Jurkat, Clone E6-1 (cell line): Measurements from ENCODE around the gene UQCR10.
"Not testable (repeated sequence)": the region's sequence is repeated elsewhere in the genome, so short reads cannot be mapped to it uniquely, and the experiment has no call there.

Experiments
- DNase-seq: peaks from one replicate; pipeline ENCODE4 v3.0.0-alpha.2; 2011; ENCODE audit warnings: low read depth, low spot score
- H3K4me3 ChIP-seq: 2 replicates; pipeline ENCODE4 v1.5.1; 2011; ENCODE audit warnings: mild to moderate bottlenecking, low read length, control low read depth, moderate library complexity

Gene UQCR10

DNA sequence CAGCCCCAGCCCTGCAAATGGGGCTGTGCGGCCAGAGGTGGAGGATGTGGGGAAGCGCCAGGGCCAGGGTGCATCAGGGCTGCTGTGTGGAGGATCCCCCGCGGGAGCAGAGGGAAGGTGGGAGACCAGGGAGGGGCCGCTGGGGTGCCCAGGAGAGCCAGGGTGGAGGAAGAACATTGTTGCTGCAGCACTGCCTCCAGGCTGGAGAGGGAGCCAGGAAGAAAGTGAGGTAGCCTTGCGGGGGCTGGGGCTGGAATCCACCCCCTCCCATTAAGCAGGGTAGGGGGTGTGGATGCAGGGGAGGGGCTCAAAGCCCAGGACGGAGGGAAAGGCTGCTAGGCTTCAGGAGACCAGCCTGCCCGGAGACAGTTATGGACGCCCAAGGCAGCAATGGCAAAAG lies 32.3 kb upstream of the UQCR10 start:
- no peak for DNase-seq
- H3K4me3 ChIP-seq, result no peak overlapping the region

DNA sequence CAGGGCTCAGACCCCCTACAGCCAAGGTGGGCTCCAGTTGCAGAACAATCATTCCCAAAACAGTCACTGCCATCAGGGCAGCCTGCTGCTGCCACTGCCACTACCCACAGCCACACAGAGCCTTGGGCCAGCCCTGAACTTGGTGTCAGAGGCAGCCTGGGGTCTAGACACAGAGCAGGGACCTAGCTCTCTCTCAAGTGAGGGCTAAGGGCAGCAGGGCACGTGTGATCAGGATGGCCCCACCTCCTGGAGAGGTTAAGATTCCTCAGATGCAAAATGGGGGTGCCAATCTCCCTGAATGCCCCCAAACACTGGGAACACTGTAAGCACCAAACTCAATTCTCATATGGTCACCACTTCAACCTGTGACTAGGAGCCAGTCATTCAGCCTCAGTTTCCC lies 31.8 kb upstream of the UQCR10 start:
- no peak overlapping the region for H3K4me3 ChIP-seq

DNA sequence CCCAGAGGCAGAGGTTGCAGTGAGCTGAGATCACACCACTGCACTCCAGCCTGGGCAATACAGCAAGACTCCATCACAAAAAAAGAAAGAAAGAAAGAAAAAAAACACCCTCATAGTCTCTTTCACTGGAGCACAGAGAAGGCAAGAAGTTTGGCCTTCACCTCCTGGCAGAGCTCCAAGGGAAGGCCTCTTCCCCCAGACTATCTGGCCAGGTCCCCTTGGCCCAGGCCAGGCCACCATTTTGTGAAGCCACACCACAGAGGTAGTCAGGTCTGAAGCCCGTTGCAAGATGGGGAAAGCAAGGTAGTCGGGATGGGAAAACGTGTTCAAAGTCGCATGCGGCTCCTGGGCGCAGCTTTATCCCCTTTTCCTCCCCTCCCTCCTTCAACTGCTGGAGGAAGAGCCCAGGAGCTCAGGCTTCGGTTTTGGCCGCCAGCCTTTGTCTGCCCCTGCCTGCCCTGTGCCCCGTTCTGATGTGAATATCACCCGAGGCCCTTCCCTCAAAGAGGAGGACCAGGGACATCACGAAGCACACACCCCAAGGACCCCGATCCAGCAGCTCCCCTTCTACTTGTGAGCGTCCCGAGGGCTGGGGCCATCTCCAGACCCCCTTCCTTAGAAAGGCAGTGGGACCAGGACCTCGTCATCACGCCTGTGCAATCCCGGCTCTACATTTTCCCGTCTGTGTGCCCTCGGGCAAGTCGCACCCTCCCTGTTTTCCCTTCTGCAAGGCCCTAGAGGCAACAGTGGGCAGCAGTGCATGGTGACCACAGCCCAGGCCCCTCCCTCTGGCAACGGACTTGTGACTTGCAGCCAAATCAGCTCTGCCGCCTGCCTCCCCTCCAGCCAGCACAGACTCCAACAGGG lies 29.7 kb upstream of the UQCR10 start:
- no peak overlapping the region for H3K4me3 ChIP-seq
- no peak for DNase-seq

More for the DNA sequence above, 31.8 kb upstream of the UQCR10 start:
- DNase-seq, result no peak

DNA sequence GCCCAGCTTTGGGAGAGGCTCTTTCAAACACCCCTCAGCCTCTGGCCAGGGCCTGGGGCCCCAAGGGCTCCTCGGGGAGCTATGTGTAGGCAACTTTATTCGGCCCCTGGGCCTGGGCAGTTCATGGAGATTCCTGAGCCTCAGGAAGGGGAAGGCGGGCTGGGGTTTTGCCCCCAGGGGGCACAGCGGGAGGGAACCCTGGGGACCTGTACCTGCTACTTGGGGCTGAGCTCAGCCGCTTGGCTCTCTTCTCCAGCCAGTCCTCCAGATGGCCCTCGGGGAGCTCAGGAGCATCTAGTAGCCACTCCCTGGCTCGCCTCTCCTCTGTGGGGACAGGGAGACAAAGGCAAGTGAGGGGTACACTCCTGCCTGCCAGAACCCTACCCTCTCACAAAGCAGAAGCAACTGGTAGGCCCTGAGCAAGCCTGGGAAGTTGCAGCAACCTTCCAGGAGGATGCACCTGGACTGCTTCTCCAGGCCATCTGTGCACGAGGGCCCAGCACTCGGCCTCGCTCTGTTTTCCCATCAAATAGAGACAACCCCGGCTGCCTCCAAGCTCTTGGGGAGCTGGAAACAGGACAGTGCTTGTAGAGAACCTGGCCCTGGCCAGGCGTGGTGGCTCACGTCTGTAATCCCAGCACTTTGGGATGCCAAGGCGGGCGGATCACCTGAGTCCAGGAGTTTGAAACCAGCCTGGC lies 28.9 kb upstream of the UQCR10 start:
- no peak overlapping the region for H3K4me3 ChIP-seq
- DNase-seq, result no peak

DNA sequence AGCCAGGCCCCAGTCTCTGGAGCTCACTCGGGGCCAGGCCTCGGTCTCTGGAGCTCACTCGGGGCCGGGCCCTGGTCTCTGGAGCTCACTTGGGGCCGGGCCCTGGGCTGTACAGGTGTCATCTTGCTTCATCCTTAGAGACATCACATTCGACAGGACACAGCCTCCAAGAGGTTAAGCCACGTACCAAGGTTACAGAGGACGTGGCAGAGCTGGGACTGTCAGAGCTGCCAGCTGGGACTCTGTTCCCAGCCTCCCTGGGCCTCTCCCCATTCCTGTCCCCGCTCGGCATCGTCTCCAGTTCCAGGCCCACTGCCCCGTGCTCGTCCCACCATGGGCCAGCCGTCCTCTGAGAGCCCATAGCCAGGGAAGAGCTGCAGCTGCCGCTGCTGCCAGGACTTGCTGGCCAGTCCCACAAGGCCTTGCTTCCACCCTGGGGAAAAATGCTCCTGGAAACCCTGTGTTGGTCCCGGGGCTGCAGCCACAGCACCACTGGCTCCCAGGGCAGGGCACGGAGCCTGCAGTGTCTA lies 27.8 kb upstream of the UQCR10 start:
- DNase-seq, result no peak
- H3K4me3 ChIP-seq, result no peak overlapping the region

DNA sequence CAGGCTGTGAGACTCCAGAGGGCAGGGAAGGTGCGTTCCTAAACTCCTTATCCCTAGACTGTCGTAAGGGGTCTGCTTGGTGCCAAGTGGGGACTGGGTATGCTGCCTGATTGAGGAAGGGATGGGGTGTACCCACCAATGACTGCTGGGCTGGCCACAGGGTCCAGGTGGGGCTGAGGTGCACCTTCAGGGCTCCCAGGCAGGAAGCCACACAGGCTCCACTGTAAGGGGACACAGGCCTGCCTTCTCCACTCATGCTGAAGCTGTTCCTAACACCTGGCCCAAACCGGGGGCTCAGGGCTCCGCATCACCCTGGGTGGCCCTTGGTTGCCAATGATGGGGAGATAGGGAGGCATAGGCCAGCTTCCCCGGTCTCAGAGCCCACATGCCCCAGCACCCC lies 27.0 kb upstream of the UQCR10 start:
- H3K4me3 ChIP-seq, result no peak overlapping the region
- no peak for DNase-seq

DNA sequence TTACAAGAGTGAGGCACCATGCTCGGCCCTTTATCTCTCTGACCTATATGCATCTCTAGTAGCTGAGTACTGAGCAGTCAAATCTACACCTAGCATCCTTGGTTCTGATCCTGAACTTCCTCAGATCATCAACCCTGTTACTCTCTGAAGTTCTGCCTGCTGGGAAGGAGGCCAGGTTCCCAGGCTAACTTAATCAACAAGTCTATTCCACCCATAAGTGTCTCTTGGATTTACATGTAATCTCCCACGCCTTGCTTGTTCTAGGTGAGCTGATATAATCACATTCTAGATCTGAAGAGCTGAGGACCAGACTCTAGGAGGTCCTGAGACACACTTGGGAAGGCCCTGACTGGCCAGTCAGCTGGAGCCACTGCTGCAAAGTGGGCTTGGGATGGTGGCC lies 25.2 kb upstream of the UQCR10 start:
- peak overlapping the region; percentile 1; the same call in 1 of the 2 replicates for H3K4me3 ChIP-seq
- no peak for DNase-seq

DNA sequence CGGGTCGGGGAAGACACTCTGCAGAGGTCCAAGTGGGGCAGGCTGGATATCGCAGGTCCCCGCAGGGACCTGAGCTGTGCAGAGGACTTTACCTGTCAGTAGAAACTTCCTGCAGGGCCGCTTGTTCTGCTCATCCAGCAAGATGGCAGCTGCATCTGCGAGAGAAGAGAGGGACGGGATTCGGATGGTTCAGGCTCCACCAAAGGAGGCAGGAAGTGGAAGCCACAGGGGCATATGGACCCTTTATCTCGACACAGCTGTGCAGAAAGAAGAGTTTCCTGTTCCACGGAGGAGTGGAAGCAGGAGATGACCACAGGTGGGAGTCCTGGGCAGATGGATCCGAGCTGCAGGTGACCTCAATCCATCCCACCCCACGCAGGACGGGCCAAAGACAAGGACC lies 24.8 kb upstream of the UQCR10 start:
- peak; percentile 87 for DNase-seq

DNA sequence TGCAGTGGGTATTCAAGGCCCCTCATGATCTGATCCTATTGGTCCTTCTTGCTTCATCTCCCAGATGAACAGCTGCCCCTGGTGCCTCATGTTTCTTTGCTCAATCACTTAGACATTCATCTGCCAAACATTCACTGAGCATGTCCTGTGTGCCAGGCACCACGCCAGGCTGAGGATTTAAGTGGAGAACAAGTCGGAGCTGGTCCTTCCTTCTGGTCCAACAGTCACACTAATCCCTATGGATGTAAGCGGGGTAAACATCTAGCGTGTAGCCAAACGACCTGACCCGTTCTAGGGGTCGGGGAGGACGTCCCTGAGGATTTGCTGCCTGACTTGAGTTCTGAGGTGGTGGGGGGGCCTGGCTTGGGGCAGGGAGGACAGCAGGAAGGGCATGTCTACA lies 22.3 kb upstream of the UQCR10 start:
- H3K4me3 ChIP-seq, result no peak overlapping the region
- DNase-seq, result no peak

More for the DNA sequence above, 24.8 kb upstream of the UQCR10 start:
- H3K4me3 ChIP-seq, result peak overlapping the region; percentile 1; the same call in 1 of the 2 replicates

DNA sequence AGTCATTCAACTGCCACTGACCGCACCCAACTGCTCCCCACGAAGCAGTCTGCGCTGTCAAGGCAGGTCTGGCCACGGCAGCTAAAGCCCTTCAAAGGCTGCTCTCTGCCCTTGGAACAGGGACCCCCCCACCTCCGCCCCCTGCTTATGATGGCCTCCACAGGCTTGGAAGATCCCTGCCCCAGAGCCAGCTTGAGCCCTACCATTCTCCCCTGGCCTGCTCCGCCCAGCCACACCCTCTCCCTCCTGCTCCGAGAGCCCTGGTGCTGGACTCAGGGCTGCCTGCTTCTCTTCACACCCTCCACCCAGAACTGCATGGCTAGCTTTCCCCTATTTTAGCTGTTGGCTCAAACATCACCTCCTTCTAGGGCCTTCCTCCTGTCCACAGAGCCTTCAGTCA lies 19.3 kb upstream of the UQCR10 start:
- DNase-seq, result no peak
- no peak overlapping the region for H3K4me3 ChIP-seq

DNA sequence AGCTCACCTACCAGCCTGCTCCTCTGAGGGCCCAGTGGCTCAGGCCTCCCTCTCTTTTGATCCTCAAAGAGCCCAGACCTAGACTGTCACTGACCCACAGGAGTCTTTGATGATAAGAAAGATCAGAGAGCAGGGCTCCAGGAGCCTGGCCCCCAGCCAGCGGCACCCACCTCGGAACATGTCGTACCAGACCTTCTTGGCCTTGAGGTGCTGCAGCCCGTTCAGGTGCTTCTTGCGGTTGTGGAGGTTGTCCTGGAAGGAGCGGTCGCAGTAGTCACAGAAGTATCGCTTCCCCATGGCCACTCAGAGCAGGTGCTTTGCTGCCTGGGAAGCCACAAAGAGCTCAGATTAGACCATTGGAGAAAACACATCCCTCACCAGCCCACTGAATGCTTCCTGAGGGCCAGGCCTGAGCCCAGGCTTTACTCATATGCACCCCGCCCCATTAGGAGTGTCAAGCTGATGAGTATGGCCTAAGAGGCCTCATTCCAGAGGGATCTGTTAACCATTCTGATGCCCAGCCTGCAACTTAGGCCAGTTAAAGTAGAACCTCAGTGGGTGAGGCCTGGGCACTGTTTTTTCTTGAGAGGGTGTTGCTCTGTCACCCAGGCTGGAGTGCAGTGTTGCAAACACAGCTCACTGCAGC lies 18.8 kb upstream of the UQCR10 start:
- DNase-seq, result no peak
- no peak overlapping the region for H3K4me3 ChIP-seq

DNA sequence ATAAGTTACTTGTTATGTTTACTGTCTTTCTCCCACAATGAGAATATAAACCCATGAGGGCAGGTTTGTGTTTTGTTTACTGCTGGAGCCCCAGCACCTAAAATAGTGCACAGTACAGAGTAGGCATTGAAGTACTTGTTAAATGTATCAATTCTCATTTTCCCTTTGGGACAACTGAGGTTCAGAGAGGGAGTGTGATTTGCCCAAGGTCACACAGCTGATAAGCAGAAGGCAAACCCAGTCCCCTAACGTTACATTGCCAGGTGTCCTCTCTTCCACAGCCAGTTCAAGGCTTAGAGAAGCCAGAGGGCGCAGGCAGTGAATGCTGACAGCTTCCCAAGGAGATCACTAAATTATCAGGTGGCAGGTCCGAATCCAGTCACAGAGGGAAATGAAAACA lies 17.1 kb upstream of the UQCR10 start:
- no peak for DNase-seq
- H3K4me3 ChIP-seq, result no peak overlapping the region

DNA sequence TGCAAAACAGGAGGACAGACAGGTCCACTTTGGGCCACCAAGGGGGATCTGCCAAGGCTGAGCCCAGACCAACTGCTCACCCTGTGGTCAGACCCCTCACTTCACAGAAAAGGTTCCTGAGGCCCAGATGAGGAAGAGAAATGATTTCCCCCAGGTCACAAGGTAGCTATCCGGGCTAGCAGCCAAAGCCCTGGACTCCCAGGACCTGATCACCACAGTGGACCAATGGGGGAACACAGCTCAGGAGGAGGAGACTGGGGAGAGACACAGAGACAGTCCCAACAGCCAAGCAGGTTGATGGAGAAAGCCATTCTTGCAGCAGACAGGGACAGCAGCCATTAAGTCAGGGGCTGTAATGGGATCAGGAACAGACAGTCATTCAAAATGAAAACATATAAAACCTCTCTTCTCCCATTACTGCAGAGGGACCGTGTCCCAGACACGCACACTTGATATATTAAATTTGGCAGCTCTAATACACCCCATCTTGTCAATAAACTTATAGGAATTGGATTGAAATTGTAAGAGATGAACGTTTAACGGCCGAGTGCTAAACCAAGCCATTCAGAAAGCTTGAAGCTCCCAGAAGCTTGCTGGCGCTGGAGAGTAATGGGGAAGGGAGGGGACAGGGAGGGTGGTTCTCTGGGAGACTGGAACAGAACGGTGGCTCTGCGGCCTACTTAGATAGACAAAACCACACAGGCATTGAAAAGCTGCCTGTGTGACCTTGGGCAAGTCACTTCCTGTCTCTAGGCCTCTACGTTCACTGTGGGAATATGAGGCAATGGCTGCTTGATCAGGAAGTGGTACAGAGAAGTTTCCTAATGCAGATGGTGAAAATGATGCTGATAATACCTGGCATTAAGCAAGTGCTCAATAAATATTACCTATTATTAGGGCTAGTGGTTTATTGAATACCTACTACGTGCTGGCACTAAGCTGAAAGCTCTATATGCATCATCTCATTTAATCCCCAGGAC lies 16.3 kb upstream of the UQCR10 start:
- H3K4me3 ChIP-seq, result no peak overlapping the region
- DNase-seq, result peak; percentile 96

DNA sequence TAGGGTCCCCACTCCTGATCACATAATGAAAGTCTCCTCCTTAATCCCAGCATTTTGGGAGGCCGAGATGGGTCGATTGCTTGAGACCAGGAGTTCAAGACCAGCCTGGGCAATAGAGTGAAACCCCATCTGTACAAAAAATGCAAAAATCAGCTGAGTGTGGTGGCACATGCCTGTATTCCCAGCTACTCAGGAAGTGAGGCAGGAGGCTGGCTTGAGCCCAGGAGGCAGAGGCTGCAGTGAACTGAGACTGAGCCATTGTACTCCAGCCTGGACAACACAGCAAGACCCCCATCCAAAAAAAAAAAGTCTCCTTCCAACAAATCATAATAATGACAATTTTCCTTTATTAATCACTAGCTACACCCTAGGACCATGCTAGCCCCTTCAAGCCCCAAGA lies 15.5 kb upstream of the UQCR10 start:
- DNase-seq, result no peak
- H3K4me3 ChIP-seq, result no peak overlapping the region

DNA sequence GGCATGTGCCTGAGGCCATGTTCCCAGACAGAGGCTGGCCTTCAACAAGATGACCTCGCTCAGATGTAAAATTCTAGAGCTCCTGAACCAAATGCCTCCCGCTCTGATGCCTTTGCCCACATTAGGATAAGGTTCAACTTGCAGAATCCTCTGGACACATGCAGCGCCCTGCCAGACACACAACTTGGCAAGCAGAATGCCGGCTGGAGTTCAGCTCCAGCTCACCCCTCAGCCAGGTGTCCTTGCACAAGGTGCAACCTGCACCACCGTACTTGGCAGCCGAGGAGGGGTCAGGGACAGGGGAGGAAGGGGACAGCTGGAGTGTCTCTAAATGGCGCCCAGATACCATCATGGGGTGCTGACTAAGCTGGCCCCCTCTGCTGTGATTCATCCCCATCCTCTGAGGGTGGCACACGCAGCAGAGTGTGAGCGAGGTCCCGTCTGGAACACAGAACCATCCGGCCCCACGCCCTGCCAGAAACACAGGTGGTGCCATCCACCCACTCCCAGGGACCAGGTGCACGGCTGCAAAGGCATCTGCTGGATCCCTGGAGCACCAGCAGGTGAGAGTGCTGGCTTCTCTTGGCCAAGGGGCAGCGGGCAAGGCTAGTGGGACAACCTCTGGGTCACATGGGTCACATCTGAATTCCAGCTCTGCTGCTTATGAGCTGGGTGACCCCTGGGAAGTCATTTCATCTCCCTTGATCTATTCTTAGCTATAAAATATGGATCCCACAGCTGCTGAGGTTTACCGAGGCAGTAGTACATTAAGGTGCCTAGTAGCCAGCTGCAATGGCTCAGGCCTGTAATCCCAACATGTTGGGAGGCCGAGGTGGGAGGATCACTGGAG lies 13.1 kb upstream of the UQCR10 start:
- no peak for DNase-seq
- no peak overlapping the region for H3K4me3 ChIP-seq

DNA sequence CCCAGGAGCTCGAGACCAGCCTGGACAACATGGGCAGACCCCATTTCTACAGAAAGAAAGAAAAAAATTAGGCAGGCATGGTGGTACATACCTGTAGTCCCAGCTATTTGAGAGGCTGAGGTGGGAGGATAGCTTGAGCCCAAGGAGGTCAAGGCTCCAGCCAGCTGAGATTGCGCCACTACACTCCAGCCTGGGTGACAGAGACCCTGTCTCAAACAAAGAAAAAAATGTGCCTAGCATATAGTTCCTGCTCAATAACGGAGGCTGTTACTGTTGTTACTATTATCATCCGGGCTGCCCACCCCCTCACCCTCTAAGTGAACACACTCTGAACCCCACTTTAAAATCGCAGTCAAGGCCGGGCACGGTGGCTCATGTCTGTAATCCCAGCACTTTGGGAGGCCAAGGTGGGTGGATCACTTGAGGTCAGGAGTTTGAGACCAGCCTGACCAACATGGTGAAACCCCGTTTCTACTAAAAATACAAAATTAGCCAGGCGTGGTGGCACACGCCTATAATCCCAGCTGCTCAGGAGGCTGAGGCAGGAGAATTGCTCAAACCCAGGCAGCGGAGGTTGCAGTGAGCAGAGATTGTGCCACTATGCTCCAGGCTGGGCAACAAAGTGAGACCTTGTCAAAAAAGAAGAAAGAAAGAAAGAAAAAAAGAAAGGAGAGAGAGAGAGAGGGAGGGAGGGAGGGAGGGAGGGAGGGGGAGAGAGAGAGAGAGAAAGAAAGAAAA lies 12.3 kb upstream of the UQCR10 start:
- not testable (repeated sequence) for DNase-seq

DNA sequence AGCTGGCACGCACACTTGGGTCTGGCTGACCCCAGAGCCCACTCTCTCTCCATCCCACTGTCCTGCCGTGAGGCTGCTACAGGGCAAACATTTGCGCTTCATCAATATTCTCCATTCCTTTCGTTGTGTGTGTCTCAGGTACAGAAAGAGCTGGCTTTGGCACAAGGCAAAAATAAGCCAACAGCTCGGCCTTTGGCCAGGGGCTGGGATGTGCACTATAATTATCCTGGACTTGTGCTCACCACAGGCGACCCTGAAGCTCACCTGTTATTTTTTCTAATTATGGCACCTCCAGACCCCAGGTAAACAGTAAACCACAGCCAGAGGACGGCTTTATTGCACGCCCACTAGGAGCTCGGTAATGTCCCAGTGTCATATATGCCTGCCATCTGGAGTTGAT lies 11.3 kb upstream of the UQCR10 start:
- no peak overlapping the region for H3K4me3 ChIP-seq
- no peak for DNase-seq

More for the DNA sequence above, 12.3 kb upstream of the UQCR10 start:
- not testable (repeated sequence) for H3K4me3 ChIP-seq
